GM18517 (cell line): ENCODE results near the gene LRBA.
"Not testable (repeated sequence)": the region's sequence is repeated elsewhere in the genome, so short reads cannot be mapped to it uniquely, and the experiment has no call there.

Source experiments
- ATAC-seq: cut with Tn5 transposase; IDR thresholded peaks from one replicate; pipeline ENCODE4 v1.9.1; 2021; ENCODE audit warnings: mild to moderate bottlenecking, moderate library complexity; ENCODE audit not compliant: unreplicated experiment

LRBA gene

DNA sequence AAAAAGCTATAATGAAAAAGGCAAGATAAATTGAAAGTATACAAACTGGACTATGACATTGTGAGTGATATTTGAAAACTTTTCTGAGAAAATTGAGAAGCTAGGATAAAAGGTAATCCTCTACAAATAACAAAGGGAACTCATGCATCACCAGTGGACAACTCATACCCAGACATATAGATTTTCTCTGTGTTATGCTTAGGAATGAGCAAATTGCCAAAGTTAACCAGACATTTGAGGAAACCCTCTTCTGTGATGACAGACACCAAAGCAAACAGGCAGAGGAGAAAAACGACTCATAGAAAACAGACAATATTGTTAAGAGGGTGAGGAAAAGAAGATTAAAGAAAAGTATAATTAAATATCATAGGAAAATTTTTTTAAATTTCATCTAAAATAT, 246.6 kb downstream of the LRBA start:
- no peak for ATAC-seq

DNA sequence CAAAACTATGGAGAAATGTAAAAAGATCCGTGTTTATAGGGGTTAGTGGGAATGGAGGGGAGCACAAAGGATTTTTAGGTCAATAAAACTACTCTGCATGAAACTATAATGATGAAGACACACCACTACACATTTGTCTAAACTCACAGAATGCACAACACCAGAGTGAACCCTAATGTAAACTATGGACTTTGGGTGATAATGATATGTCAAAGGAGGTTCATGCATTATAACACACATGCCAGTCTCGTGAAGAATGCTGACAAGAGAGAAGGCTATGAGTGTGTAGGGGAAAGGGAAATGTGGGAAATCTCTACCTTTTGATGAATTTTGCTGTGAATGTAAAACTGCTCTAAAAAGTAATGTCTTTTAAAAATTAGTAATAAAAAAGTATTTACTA, 249.9 kb downstream of the LRBA start:
- ATAC-seq = no peak

DNA sequence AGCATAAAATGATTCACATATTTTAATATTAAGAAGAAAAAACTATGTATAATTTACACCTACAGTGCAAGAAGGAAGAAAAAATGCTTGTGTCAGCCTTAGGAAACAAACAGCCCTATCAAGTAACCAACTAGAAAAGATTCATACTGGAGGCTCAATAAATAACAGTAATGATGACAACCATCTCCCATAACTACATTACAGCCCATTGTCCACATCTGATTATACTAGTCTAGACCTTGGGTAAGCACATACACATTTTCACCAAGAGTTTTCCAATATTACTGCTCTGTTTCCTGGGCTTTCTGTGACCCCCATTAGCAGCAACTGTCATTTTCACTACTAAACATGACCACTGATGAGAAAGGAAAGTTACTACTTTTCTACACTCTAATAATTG, 263.4 kb downstream of the LRBA start:
- no peak for ATAC-seq

DNA sequence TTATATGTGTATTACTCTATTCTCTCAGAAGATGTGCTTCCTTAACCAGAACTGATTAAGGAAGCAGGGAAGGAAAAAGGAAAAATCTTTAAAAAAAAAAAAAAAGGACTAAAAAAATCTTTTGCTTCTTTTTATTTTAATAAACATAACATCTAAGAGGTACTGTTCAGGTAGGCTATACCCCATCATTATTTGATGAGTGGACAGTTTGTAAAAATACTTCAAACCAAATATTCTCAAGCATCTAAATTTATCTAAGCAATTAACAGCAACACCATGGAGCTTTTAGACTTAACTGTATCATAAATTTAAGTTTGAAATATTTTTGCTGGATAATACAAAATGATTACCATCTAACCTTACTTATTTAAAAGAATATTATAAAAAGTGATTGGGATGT, 264.3 kb downstream of the LRBA start:
- no peak for ATAC-seq

DNA sequence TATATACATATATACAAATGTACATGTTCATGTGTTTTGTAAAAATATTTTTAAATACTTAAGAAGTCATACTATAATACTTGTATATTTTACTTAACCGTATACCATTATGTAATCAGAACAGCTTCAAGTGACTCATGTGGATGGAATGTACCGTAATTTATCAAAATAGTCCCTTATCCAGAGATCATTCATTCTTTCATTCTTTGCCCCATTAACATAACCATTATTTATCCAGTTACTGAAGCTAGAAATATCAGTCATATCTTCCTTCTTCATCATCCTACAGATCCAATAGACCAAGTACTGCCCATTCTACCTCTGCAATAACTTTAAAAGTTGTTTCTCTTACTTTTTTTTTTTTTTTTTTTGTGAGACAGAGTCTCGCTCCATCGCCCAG, 268.9 kb downstream of the LRBA start:
- ATAC-seq = no peak

DNA sequence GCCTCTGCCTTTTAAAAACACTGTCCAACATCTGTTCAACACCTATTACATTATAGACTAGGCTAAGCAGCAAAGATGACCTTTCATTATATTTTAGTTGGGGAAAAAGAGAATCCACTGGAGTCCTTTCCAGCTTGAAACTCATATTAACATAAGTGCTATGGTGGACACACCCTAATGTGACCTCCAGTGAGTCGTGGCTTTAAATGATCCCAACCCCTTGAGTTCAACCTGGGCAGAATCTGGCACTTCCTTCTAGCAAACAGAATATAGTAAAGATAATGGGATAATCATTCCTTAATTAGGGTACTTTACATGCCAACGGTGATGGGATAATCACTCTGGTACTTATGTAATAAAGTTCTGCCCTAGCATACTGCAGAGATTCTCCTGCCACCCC, 270.5 kb downstream of the LRBA start:
- no peak for ATAC-seq

DNA sequence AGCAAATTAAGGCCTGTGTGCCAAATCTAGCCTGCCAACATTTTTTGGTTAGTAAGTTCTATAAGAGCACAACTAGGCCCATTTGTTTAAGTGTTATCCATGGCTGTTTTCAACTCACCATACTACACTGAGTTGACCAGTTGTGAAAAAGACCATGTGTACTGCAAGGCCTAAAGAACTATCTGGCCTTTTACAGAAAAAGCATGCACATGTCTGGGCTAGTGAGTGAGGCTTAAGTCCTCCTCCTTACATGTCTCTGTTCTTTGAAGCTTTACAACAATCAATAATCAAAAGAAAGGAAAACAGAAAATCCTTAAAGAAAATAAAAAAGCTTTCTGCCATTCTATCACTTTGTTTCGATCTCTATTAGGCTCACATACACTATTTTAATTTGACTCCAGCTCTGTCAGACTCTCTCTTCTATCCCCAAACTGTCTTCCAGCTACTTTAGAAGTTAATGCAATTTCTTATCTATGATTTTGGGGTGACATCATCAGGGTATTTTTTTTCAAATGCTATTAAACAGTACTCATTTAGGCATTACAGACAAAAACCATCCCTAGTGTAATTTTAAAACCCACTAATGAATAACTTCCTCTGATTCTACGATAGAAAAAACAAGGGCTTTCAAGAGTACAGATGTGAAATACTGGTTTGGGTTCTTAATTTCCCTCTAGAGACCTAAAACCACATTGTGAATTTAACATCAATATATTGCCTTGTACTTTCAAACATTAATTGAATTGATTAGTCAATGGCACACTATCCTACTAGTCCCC, 271.3 kb downstream of the LRBA start:
- no peak for ATAC-seq

DNA sequence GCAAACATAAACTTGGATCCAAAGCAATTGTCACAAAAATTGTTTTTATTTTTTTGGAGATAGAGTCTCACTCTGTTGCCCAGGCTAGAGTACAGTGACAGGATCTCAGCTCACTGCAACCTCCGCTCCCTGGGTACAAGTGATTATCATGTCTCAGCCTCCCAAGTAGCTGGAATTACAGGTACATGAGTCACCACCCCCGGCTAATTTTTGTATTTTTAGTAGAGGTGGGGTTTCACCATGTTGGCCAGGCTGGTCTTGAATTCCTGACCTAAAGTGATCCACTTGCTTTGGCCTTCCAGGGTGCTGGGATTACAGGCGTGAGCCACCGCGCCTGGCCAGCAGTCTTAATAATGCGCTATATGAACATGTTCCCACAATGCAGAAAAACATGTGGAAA, 272.2 kb downstream of the LRBA start:
- not testable (repeated sequence) for ATAC-seq

DNA sequence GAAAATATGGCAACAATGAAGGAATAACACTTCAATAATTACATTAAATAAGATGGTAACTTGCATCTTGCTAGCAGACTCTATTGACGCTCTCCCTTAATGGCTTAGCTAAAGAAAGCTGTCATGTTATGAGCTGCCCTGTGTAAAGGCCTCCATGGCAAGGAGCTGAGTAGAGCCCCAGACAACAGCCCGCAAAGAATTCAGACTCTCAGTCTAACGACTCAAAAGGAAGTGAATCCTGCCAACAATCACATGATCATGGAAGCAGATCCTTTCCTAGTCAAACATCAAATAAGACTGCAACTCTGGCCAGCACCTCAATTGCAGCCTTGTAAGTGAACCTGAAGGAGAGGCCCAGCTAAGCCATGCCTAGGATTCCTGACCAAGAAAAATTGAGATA, 275.5 kb downstream of the LRBA start:
- no peak for ATAC-seq

DNA sequence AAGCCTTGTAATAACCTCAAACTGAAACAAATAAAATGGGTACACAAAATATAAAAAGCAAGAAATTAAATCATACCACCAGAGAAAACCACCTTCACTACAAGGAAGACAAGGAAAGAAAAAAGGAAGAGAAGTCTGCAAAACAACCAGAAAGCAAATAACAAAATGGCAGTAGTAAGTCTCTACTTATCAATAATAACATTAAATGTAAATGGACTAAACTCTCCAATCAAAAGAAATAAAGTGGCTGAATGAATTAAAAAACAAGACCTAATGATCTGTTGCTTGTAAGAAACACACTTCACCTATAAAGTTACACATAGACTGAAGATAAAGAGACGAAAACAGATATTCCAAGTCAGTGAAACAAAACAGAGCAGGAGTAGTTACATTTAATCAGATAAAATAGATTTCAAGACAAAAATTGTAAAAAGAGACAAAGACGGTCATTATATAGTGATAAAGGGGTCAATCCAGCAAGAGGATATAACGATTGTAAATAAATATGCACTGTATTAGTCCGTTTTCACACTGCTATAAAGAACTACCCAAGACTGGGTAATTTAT, 289.0 kb downstream of the LRBA start:
- no peak for ATAC-seq

DNA sequence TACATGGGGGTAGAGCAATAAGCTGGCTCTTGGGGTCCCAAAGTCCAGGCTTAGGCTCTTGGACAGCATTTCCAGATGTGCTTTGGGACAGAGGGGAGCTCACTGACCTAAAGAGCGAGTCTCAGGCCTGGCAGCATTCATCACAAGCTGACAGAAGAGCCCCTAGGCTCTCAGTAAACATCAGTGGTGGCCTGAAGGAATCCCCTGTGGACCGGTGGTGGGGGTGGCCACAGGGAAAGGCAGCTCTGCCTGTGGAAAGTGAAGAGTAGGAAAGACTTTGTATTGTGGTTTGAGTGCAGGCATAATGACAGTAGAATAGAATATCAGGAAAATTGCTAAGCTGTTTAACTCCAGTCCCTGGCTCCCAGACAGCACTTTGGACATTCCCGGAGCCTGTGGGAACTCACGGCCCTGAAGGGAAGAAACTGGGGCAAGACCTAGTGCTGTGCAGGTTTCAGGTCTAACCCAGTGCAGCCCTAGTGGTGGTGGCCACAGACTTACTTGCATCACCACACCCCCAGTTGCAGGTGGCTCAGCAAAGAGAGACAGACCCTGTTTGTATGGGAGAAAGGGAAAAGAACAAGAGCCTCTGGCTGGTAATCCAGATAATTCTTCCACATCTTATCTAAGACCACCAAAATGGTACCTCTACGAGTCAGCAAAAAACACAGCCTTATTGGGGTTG, 291.2 kb downstream of the LRBA start:
- no peak for ATAC-seq

DNA sequence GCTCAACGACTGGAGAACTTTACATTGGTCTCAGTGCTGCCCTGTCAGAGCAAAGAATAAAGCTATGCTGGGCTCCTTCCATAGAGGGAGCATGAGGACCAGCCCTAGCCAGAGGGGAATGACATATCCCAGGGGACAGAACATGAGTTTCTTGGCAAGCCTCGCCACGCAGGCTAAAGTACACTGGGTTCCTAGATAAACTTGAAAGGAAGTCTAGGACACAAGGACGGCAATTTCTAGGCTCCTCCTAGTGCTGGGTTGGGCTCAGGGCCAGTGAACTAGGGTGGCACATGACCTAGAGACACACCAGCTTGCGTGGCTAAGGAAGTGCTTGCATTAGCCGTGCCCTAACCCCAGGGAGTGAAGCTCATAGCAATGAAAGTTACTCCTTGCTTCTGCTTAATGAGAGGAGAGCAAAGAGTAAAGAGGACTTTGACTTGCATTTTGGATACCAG, 292.1 kb downstream of the LRBA start:
- ATAC-seq = no peak

DNA sequence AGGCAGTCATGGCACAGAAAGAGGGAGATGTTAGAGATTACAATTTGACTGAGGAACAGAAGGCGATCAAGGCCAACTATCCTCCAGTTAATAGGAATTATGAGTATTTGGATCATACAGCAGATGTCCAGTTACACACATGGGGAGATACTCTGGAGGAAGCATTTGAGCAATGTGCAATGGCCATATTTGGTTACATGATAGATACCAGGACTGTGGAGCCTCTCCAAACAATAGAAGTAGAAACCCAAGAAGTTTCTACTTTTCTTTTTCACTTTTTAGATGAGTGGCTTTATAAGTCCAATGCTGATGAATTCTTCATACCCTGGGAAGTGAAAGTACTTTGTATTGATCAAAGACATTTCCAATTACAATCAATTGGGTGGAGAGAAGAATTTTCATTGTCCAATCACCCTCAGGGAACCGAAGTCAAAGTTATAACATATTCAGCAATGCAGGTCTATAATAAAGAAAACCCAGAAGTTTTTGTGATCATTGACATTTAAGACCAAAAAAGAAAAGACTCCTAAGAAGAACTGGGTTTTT, 294.0 kb downstream of the LRBA start:
- no peak for ATAC-seq

DNA sequence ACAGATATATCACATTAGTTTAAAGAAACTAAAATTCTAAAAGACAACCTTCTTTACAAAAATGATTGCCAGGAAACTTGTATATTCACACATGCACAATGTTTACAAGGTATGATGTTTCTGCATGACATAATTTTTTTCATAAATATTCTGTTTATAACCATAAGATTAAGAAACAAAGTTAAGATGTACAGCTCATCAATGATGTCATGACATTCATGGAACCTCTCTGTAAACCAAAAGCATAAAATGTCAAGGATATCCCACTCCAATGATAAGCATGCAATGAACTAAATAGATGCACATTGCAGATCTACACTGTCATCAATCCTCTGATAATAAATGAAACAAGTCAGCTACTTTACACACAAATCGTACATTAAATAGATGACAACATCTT, 297.1 kb downstream of the LRBA start:
- ATAC-seq = no peak

DNA sequence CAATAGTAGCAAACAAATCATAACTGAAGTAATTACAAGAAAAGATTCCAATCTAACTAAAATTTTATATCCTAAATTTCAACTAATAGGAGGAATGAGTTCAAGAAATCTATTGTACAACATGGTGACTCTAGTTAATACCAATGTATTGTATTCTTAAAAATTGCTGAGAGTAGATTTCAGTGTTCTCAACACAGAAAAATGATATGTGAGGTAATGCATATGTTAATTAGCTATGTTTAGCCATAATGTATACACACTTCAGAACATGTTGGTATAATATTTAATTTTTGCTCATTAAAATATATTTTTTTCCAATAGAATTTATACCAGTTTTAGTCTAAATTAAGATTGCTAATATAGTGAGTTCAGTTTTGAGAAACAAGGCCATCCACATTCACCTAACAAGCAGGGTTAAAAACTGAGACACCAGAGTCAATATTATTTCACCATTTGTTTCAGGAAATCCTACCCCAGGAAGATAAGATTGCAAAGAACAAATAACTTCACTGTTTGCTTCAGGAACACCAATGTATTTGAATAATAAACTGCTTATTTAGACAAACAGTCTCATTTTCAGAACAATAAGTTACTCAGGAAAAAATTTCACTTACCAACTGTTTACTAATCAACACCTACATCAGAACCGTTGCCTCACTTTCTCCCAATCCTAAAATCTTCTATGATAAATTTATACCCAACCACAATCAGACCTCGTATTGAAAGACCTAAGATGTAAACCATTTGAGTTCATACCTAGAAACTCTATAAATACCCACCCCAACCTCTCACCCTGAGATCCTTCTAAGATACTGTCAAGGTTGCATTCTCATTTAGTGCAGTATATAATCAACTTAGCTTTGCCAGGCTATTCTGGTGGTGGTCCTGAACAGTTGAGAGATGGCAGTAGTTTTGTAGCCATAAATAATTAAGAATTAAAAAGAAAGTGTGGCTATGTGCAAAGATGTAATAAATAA, 300.3 kb downstream of the LRBA start:
- no peak for ATAC-seq

DNA sequence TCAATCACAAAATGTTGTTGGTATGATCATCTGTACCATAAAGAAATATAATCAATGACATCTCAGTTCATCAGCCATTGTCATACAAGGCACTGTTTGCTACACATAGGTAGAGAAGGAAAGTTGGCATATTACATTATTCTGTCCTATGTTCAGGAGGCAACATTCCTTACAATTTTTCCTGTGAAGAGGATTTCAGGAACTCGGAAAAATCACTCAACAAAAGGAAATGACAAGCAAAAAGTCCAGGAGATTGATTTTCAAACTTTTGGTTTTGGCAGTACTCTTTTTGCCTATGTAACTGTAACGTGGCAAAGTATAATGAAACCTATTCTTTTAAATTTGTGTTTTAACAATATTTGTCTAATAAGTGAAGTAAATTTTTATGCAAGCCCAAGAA, 301.8 kb downstream of the LRBA start:
- no peak for ATAC-seq

DNA sequence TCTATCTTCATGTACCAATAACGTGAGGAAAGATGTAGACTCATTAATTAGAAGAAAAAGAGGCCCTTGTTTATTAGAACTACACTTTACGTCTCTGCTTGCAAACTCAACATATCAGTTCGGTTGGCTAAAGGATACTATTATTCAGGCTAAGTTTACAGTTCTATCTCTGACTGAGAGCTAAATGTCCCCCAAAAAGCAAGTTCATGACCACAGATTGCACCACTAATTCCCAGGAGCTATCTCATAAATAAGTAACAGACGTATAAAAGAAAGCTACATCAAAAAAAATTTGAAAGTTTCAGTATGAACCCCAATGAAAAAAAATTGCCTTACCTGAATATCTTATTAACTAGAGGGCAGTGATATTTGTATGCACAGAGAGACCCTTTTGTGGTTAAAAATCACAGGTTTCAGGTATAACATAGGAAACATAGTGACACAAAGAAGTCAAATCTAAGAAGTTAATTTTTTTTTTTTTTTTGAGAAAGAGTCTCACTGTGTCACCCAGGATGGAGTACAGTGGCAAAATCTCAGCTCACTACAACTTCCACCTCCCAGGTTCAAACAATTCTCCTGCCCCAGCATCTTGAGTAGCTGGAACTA, 304.2 kb downstream of the LRBA start:
- ATAC-seq = no peak

DNA sequence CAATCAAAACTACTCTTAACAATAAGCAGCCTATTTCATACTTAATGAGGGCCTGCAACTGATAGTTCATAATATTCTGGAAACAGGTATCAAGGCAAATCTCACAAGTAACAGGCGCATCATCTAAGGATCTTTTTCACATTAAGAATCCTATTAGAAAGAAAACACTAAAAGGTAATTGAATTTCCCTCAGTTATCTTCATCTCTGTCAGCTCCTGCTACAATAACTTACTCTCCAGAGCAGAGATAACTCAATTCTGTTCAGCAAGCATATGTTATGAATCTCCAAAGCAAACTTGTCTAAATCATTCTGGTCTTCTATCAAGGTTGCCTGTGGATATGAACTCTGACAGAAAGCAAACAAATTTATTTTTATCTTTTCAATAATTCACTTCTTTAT, 307.1 kb downstream of the LRBA start:
- no peak for ATAC-seq

DNA sequence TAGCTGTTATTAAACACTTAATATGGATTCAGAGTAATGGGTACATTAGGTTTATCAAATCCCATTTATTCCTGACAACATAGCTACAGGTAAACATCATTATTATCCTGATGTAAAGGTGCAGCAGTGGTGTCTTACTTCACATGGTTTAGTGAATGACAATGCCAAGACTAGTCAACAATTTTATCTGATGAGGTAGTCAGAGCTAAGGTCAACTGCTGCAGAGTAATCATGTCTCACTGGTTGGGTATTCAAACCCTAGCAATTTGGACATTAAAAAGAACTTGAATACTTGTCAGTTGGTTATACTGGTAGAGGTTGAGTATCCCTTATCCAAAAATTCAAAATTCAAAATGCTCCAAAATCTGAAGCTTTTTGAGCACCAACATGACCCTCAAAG, 315.5 kb downstream of the LRBA start:
- ATAC-seq = no peak

DNA sequence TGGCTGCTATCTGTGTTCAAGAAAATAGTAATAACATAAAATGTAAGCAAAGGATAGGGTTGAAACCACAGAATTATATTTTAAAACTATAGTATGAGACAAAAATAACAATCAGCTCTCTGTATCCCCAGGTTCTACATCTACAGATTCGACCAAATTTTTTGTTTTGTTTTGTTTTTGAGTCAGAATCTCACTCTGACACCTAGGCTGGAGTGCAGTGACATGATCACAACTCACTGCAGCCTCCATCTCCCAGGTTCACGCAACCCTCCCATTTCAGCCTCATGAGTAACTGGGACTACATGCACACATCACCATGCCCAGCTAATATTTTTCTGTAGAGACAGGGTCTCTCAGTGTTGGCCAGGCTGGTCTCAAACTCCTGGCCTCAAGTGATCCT, 319.9 kb downstream of the LRBA start:
- ATAC-seq = no peak
